Esophagus muscularis mucosa (tissue), 4 donors: ENCODE data around the gene CDH22. TPM values are rescaled to one million over a fixed set of nuclear protein-coding genes. Genes with fewer than 3 reads are reported as not detected.

Experiments
- DNase-seq: peaks from one replicate; pipeline ENCODE4 v3.0.0-alpha.2; 2017; ENCODE audit errors: extremely low spot score
- H3K27ac ChIP-seq, 4 donors: fragments of 200-600 bp; sonication (generic); replicated peaks in 1 of 4; 1 replicate in 3 of 4; 2 replicates in 1 of 4; pipeline ENCODE4 v1.5.1; 2016 to 2019; ENCODE audit warnings: mild to moderate bottlenecking in 1 of 4
- H3K27me3 ChIP-seq, 4 donors: fragments of 200-600 bp; sonication (generic); one replicate each; pipeline versions ENCODE4 v1.5.1 to v1.6.0; 2016 to 2019
- H3K36me3 ChIP-seq, 4 donors: fragments of 200-600 bp; sonication (generic); one replicate each; pipeline ENCODE4 v1.5.1; 2016 to 2019
- H3K4me1 ChIP-seq, 4 donors: fragments of 200-600 bp; sonication (generic); one replicate each; pipeline ENCODE4 v1.5.1; 2016 to 2019
- H3K4me3 ChIP-seq, 4 donors: fragments of 200-600 bp; sonication (generic); 1 replicate in 2 of 4; 2 replicates in 2 of 4; pipeline ENCODE4 v1.5.1; 2016 to 2019; ENCODE audit warnings: mild to moderate bottlenecking in 4 of 4, moderate library complexity in 1 of 4
- H3K9me3 ChIP-seq, 4 donors: fragments of 200-600 bp; sonication (generic); 1 replicate in 3 of 4; 2 replicates in 1 of 4; pipeline ENCODE4 v1.5.1; 2016 to 2019
- EP300 ChIP-seq: sonication (generic); formaldehyde crosslinking; IDR thresholded peaks from one replicate; pipeline ENCODE4 v1.6.1; 2017; ENCODE audit warnings: antibody characterized with exemption
- POLR2A ChIP-seq: fragments of 450-650 bp; IDR thresholded peaks from one replicate; pipeline ENCODE4 v1.6.1; 2017; ENCODE audit warnings: antibody characterized with exemption, moderate library complexity, mild to moderate bottlenecking, low read depth
- POLR2AphosphoS5 ChIP-seq, 2 donors: sonication (generic); formaldehyde crosslinking; IDR thresholded peaks; one replicate each; pipeline ENCODE4 v1.6.1; 2017; ENCODE audit warnings: antibody characterized with exemption in 2 of 2
- WGBS: methylation state at CpG from one replicate; pipeline ENCODE4 v1.1.5; 2018; 5-methylcytosine and 5-hydroxymethylcytosine counted together
- intact Hi-C: fragments of 100-400 bp; cut with DNase I; formaldehyde crosslinking; loops from one replicate; pipeline ENCODE4 v1.15.1; 2023
- total RNA-seq, 4 donors: library from RNA; depleted of rRNA; stranded (reverse); fragments of >200 nt; gene quantifications; one replicate each; pipeline versions ENCODE4 v1.1.0 to v1.2.1, GENCODE V29; 2016
- TF ChIP-seq, protein P1 (sequence below), 3 experiments: fragments of 200-600 bp in 2 of 3; fragments of 450-650 bp in 1 of 3; sonication (generic) in 2 of 3; IDR thresholded peaks; one replicate each; pipeline ENCODE4 v1.5.1; 2017 to 2019; ENCODE audit warnings: antibody characterized with exemption in 3 of 3, mild to moderate bottlenecking in 2 of 3, moderate library complexity in 1 of 3

CDH22 gene
- total RNA-seq, 4 donors from 2014 or later = 0.17 to 0.69 (median 0.42) TPM; not detected in 1

- 77% methylated on average over 3 of the region's 5 CpGs for WGBS
- intact Hi-C loops = no loop called here
Observed at GRCh38 chr20:46137816-46138215, 170.5 kb downstream of the CDH22 start.

GRCh38 chr20:46135856-46136633 is 172.3 kb downstream of the CDH22 start:
- intact Hi-C loops = no loop called here
- WGBS = 42% methylated on average over 12 of the region's 12 CpGs
- Histone ChIP-seq H3K36me3 (no peaks in the 10 kb centered on the region), H3K9me3 (no peaks in the 10 kb centered on the region), H3K4me1 (peaks cover 9 to 12% (median 10%) of the 10 kb centered on the region in 4 donors), H3K27ac (no peak overlapping the region), H3K4me3 (no peak overlapping the region), H3K27me3 (peaks cover 0 to 98% (median 8%) of the 10 kb centered on the region in 4 donors)
- TF ChIP-seq POLR2A (no peak), EP300 (no peak), POLR2AphosphoS5 (IDR thresholded peaks at IDR 0.05) (no peak)
- TF ChIP-seq, protein P1, sequence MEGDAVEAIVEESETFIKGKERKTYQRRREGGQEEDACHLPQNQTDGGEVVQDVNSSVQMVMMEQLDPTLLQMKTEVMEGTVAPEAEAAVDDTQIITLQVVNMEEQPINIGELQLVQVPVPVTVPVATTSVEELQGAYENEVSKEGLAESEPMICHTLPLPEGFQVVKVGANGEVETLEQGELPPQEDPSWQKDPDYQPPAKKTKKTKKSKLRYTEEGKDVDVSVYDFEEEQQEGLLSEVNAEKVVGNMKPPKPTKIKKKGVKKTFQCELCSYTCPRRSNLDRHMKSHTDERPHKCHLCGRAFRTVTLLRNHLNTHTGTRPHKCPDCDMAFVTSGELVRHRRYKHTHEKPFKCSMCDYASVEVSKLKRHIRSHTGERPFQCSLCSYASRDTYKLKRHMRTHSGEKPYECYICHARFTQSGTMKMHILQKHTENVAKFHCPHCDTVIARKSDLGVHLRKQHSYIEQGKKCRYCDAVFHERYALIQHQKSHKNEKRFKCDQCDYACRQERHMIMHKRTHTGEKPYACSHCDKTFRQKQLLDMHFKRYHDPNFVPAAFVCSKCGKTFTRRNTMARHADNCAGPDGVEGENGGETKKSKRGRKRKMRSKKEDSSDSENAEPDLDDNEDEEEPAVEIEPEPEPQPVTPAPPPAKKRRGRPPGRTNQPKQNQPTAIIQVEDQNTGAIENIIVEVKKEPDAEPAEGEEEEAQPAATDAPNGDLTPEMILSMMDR (IDR thresholded peaks at IDR 0.05) = no peak
- no peak for DNase-seq

More at GRCh38 chr20:46137816-46138215, 170.5 kb downstream of the CDH22 start:
- no peaks in the 10 kb centered on the region for H3K9me3 ChIP-seq
- H3K4me3 ChIP-seq = no peak overlapping the region
- TF ChIP-seq POLR2A (no peak), POLR2AphosphoS5 (IDR thresholded peaks at IDR 0.05) (no peak), EP300 (no peak)
- TF ChIP-seq, protein P1 (IDR thresholded peaks at IDR 0.05) = no peak
- peaks cover 0 to 97% (median 8%) of the 10 kb centered on the region in 4 donors for H3K27me3 ChIP-seq
- H3K27ac ChIP-seq = no peak overlapping the region
- no peaks in the 10 kb centered on the region for H3K36me3 ChIP-seq
- peaks cover 2 to 3% (median 3%) of the 10 kb centered on the region in 4 donors for H3K4me1 ChIP-seq
- no peak for DNase-seq

DNA sequence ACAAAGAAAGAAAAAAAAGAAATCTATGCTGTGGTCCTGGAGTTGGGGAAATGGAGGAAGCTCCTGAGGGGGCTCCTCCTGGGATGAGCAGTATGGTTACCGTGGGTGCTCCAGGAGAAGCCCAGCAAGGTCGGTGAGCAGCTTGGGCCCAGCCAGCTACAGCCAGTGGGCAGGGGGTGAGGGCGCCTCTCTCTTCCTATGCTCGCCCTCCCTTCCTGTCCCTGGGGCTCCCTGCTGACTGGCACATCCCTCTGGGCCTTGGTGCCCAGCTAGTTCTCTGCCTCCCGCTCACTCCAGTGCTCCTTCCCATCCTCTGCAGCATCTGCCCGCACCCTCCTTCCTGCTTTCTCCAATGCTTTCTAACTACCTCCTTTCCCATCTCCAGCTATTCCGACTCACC is 173.6 kb downstream of the CDH22 start:
- Histone ChIP-seq H3K27me3 (peaks cover 0 to 98% (median 5%) of the 10 kb centered on the region in 4 donors), H3K4me3 (no peak overlapping the region), H3K9me3 (no peaks in the 10 kb centered on the region), H3K4me1 (peaks cover 9 to 21% (median 18%) of the 10 kb centered on the region in 4 donors), H3K27ac (no peak overlapping the region), H3K36me3 (no peaks in the 10 kb centered on the region)
- no peak for DNase-seq
- TF ChIP-seq, protein P1 (IDR thresholded peaks at IDR 0.05) = no peak
- no peak for TF ChIP-seq EP300
- TF ChIP-seq POLR2AphosphoS5 (IDR thresholded peaks at IDR 0.05) = no peak
- TF ChIP-seq POLR2A = no peak
- intact Hi-C loops = loop anchor here (5.0 kb wide), 1 partner anchor 213 kb away; no protein-coding TSS in a partner anchor
- 75% methylated on average over 7 of the region's 7 CpGs for WGBS

DNA sequence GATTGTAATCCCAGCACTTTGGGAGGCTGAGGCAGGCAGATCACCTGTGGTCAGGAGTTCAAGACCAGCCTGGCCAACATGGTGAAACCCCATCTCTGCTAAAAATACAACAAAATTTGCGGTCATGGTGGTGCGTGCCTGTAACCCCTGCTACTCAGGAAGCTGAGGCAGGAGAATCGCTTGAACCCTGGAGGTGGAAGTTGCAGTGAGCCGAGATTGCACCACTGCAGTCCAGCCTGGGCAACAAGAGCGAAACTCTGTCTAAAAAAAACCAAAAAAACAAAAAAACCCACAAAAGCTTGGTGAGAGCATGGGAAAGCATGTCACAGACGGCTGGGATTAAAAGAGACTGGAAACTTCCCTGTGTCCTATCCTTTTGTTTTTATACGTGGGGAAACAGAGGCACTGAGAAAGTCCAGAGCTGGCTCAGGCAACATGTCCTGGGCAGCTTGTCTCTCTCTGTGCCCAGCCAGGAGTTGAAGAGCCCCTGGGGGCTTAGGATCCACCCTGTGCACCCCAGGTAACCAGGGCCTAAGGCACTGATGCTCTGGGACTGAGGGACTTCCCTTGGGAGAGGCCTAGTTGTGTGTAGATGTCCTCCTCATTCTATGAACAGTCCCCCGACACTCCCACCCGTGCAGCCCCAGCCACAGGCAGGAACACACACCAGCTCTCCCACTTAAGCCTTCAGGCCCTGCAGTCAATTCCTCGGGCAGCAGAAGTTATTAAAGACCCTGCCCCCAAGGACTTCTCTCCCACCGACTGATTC is 174.2 kb downstream of the CDH22 start:
- peaks cover 9 to 21% (median 18%) of the 10 kb centered on the region in 4 donors for H3K4me1 ChIP-seq
- no peak for DNase-seq
- WGBS = 70% methylated on average over 11 of the region's 11 CpGs
- TF ChIP-seq EP300 = no peak
- TF ChIP-seq, protein P1 (IDR thresholded peaks at IDR 0.05) = no peak
- no peak for TF ChIP-seq POLR2AphosphoS5 (IDR thresholded peaks at IDR 0.05)
- no peak for TF ChIP-seq POLR2A
- intact Hi-C loops = loop anchor here (5.0 kb wide), 1 partner anchor 213 kb away; no protein-coding TSS in a partner anchor
- no peak overlapping the region for H3K4me3 ChIP-seq
- H3K36me3 ChIP-seq = no peaks in the 10 kb centered on the region
- no peaks in the 10 kb centered on the region for H3K9me3 ChIP-seq
- H3K27me3 ChIP-seq = peaks cover 0 to 97% (median 5%) of the 10 kb centered on the region in 4 donors
- no peak overlapping the region for H3K27ac ChIP-seq
